ENCODE measurements around the gene PSMC6. TPM values are rescaled to one million over a fixed set of nuclear protein-coding genes. Genes with fewer than 3 reads are reported as not detected.

The PSMC6 gene
- total and polyA plus RNA-seq, 2 experiments from 2014 or later: 143 to 176 TPM

DNA sequence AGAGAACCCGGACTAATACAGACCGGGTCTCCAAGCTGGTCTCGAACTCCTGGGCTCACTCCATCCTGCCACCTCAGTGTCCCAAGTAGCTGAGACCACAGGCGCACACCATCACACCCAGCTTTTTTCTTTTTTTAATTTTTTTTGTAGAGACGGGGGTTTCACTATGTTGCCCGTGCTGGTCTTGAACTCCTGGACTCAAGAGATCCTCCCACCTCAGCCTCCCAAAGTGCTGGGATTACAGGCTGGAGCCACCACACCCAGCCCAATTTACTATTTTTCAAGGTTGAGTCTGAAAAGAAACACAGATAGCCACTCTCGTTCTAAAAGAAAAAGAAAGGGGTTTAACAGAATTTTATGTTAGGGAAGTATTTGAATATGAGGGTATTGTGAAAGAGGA is 13.5 kb upstream of the PSMC6 start:
- DNase-seq (ENCODE audit: low spot score): no peak
- H4K20me1 ChIP-seq (replicated peaks; ENCODE audit: insufficient read depth): peaks cover 7% of the 10 kb centered on the region; the same call in 1 of the 2 replicates
- H3K9me2 ChIP-seq (ENCODE audit: insufficient read depth): 0 out of 2 replicates have a peak, but pooled peaks cover 2% of the 10 kb centered on the region
- H3K36me3 ChIP-seq (ENCODE audit: insufficient read depth): no peaks in the 10 kb centered on the region
- ATAC-seq: no peak
- Mint-ChIP-seq H3K36me3 (ENCODE audit: low read depth) (no peaks in the 10 kb centered on the region; the same call in 2 of the 3 replicates), H3K4me1 (peaks cover 22% of the 10 kb centered on the region), H3K27ac (no peak overlapping the region), H3K9me3 (no peaks in the 10 kb centered on the region), H3K27me3 (ENCODE audit: insufficient read depth, low read depth, poor library complexity) (peaks cover 4% of the 10 kb centered on the region), H3K4me3 (peak overlapping the region; percentile 42)
- H3K79me2 ChIP-seq (replicated peaks; ENCODE audit: insufficient read depth): peaks cover 60% of the 10 kb centered on the region
- no peak overlapping the region for H3K4me3 ChIP-seq
- no peak overlapping the region for H2AFZ ChIP-seq
- H3K4me2 ChIP-seq: no peak overlapping the region
- H3F3A ChIP-seq (replicated peaks; ENCODE audit: low read depth): peaks cover 3% of the 10 kb centered on the region; the same call in 1 of the 2 replicates
- peaks cover 12% of the 10 kb centered on the region; the same call in 1 of the 2 replicates for H3K27me3 ChIP-seq (ENCODE audit: insufficient read depth)
- TF ChIP-seq STAT1 (IDR thresholded peaks at IDR 0.05; ENCODE audit: unreplicated experiment) (no peak), NANOG (IDR thresholded peaks at IDR 0.05; ENCODE audit: borderline replicate concordance) (no peak), CREB1 (CRISPR knock-in tag; IDR thresholded peaks at IDR 0.05; ENCODE audit: low read depth) (no peak), EZH2phosphoT487 (IDR thresholded peaks at IDR 0.05; ENCODE audit: unreplicated experiment) (no peak), JUNB (IDR thresholded peaks at IDR 0.05; ENCODE audit: unreplicated experiment) (no peak), EZH2 (IDR thresholded peaks at IDR 0.05; ENCODE audit: low read depth, unreplicated experiment) (no peak), POLR2AphosphoS5 (IDR thresholded peaks at IDR 0.05; ENCODE audit: low read depth) (no peak), ZNF114 (CRISPR knock-in tag; IDR thresholded peaks at IDR 0.05) (no peak), ZNF331 (CRISPR knock-in tag; IDR thresholded peaks at IDR 0.05; ENCODE audit: low read depth) (no peak)
- TF ChIP-seq, protein P1, sequence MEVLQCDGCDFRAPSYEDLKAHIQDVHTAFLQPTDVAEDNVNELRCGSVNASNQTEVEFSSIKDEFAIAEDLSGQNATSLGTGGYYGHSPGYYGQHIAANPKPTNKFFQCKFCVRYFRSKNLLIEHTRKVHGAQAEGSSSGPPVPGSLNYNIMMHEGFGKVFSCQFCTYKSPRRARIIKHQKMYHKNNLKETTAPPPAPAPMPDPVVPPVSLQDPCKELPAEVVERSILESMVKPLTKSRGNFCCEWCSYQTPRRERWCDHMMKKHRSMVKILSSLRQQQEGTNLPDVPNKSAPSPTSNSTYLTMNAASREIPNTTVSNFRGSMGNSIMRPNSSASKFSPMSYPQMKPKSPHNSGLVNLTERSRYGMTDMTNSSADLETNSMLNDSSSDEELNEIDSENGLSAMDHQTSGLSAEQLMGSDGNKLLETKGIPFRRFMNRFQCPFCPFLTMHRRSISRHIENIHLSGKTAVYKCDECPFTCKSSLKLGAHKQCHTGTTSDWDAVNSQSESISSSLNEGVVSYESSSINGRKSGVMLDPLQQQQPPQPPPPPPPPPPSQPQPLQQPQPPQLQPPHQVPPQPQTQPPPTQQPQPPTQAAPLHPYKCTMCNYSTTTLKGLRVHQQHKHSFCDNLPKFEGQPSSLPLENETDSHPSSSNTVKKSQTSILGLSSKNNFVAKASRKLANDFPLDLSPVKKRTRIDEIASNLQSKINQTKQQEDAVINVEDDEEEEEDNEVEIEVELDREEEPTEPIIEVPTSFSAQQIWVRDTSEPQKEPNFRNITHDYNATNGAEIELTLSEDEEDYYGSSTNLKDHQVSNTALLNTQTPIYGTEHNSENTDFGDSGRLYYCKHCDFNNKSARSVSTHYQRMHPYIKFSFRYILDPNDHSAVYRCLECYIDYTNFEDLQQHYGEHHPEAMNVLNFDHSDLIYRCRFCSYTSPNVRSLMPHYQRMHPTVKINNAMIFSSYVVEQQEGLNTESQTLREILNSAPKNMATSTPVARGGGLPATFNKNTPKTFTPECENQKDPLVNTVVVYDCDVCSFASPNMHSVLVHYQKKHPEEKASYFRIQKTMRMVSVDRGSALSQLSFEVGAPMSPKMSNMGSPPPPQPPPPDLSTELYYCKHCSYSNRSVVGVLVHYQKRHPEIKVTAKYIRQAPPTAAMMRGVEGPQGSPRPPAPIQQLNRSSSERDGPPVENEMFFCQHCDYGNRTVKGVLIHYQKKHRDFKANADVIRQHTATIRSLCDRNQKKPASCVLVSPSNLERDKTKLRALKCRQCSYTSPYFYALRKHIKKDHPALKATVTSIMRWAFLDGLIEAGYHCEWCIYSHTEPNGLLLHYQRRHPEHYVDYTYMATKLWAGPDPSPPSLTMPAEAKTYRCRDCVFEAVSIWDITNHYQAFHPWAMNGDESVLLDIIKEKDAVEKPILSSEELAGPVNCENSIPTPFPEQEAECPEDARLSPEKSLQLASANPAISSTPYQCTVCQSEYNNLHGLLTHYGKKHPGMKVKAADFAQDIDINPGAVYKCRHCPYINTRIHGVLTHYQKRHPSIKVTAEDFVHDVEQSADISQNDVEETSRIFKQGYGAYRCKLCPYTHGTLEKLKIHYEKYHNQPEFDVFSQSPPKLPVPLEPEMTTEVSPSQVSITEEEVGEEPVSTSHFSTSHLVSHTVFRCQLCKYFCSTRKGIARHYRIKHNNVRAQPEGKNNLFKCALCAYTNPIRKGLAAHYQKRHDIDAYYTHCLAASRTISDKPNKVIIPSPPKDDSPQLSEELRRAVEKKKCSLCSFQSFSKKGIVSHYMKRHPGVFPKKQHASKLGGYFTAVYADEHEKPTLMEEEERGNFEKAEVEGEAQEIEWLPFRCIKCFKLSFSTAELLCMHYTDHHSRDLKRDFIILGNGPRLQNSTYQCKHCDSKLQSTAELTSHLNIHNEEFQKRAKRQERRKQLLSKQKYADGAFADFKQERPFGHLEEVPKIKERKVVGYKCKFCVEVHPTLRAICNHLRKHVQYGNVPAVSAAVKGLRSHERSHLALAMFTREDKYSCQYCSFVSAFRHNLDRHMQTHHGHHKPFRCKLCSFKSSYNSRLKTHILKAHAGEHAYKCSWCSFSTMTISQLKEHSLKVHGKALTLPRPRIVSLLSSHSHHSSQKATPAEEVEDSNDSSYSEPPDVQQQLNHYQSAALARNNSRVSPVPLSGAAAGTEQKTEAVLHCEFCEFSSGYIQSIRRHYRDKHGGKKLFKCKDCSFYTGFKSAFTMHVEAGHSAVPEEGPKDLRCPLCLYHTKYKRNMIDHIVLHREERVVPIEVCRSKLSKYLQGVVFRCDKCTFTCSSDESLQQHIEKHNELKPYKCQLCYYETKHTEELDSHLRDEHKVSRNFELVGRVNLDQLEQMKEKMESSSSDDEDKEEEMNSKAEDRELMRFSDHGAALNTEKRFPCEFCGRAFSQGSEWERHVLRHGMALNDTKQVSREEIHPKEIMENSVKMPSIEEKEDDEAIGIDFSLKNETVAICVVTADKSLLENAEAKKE (CRISPR knock-in tag; IDR thresholded peaks at IDR 0.05): no peak
- TF ChIP-seq, protein P2, sequence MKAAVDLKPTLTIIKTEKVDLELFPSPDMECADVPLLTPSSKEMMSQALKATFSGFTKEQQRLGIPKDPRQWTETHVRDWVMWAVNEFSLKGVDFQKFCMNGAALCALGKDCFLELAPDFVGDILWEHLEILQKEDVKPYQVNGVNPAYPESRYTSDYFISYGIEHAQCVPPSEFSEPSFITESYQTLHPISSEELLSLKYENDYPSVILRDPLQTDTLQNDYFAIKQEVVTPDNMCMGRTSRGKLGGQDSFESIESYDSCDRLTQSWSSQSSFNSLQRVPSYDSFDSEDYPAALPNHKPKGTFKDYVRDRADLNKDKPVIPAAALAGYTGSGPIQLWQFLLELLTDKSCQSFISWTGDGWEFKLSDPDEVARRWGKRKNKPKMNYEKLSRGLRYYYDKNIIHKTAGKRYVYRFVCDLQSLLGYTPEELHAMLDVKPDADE (IDR thresholded peaks at IDR 0.05): no peak
- TF ChIP-seq, protein P3, sequence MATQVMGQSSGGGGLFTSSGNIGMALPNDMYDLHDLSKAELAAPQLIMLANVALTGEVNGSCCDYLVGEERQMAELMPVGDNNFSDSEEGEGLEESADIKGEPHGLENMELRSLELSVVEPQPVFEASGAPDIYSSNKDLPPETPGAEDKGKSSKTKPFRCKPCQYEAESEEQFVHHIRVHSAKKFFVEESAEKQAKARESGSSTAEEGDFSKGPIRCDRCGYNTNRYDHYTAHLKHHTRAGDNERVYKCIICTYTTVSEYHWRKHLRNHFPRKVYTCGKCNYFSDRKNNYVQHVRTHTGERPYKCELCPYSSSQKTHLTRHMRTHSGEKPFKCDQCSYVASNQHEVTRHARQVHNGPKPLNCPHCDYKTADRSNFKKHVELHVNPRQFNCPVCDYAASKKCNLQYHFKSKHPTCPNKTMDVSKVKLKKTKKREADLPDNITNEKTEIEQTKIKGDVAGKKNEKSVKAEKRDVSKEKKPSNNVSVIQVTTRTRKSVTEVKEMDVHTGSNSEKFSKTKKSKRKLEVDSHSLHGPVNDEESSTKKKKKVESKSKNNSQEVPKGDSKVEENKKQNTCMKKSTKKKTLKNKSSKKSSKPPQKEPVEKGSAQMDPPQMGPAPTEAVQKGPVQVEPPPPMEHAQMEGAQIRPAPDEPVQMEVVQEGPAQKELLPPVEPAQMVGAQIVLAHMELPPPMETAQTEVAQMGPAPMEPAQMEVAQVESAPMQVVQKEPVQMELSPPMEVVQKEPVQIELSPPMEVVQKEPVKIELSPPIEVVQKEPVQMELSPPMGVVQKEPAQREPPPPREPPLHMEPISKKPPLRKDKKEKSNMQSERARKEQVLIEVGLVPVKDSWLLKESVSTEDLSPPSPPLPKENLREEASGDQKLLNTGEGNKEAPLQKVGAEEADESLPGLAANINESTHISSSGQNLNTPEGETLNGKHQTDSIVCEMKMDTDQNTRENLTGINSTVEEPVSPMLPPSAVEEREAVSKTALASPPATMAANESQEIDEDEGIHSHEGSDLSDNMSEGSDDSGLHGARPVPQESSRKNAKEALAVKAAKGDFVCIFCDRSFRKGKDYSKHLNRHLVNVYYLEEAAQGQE (IDR thresholded peaks at IDR 0.05; ENCODE audit: unreplicated experiment): no peak
- TF ChIP-seq, protein P4, sequence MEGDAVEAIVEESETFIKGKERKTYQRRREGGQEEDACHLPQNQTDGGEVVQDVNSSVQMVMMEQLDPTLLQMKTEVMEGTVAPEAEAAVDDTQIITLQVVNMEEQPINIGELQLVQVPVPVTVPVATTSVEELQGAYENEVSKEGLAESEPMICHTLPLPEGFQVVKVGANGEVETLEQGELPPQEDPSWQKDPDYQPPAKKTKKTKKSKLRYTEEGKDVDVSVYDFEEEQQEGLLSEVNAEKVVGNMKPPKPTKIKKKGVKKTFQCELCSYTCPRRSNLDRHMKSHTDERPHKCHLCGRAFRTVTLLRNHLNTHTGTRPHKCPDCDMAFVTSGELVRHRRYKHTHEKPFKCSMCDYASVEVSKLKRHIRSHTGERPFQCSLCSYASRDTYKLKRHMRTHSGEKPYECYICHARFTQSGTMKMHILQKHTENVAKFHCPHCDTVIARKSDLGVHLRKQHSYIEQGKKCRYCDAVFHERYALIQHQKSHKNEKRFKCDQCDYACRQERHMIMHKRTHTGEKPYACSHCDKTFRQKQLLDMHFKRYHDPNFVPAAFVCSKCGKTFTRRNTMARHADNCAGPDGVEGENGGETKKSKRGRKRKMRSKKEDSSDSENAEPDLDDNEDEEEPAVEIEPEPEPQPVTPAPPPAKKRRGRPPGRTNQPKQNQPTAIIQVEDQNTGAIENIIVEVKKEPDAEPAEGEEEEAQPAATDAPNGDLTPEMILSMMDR (conservative IDR thresholded peaks at IDR 0.05; ENCODE audit: low read depth in 2 of 2): no peak
- no peak overlapping the region for H3K27ac ChIP-seq (ENCODE audit: low read depth)
- peaks cover 20% of the 10 kb centered on the region for H3K4me1 ChIP-seq (ENCODE audit: insufficient read depth)
